HEK293 (cell line): ENCODE results near the gene GRK5.

Experiments used
- CTCF ChIA-PET: fragments of 350-600 bp; formaldehyde crosslinking; extraction: SDS; loops from one replicate; lab custom pipeline; 2021; ENCODE audit warnings: antibody characterized with exemption; lab: Yijun Ruan, JAX
- POLR2A ChIA-PET: fragments of 300-600 bp; formaldehyde crosslinking; extraction: SDS; loops from one replicate; lab custom pipeline; 2020; ENCODE audit warnings: antibody characterized with exemption, inconsistent platforms; lab: Yijun Ruan, JAX
- H3K27ac ChIP-seq: fragments of 200-500 bp; sonication (Bioruptor generic); 2 replicates; pipeline ENCODE4 v1.5.1; 2014; ENCODE audit warnings: low read depth, low read length, control low read depth, inconsistent platforms; ENCODE audit errors: extremely low read depth
- H3K36me3 ChIP-seq, 2 experiments: fragments of 200-500 bp in 1 of 2; sonication (Bioruptor generic) in 1 of 2; 1 replicate in 1 of 2; 2 replicates in 1 of 2; pipeline ENCODE4 v1.5.1; 2014 to 2017; ENCODE audit warnings: inconsistent platforms in 2 of 2, low read length in 2 of 2; ENCODE audit not compliant: control insufficient read depth in 2 of 2, insufficient read depth in 1 of 2
- H3K4me1 ChIP-seq: fragments of 200-500 bp; sonication (Bioruptor generic); 2 replicates; pipeline ENCODE4 v1.5.1; 2014; ENCODE audit warnings: mild to moderate bottlenecking, low read length, inconsistent platforms; ENCODE audit not compliant: control insufficient read depth, insufficient read depth
- H3K4me3 ChIP-seq: 2 replicates; pipeline ENCODE4 v1.5.1; 2011; ENCODE audit warnings: low read depth, mild to moderate bottlenecking, control low read depth, low read length, moderate library complexity
- H3K9me3 ChIP-seq: fragments of 200-500 bp; sonication (Bioruptor generic); 2 replicates; pipeline ENCODE4 v1.5.1; 2014; ENCODE audit warnings: low read depth, low read length, inconsistent platforms; ENCODE audit not compliant: control insufficient read depth, insufficient read depth
- FEZF1 ChIP-seq: fragments of 450-650 bp; formaldehyde crosslinking; IDR thresholded peaks from 2 replicates; pipeline ENCODE4 v1.5.1; 2016; ENCODE audit warnings: missing biosample characterization, missing genetic modification characterization
- KLF16 ChIP-seq: fragments of 450-650 bp; formaldehyde crosslinking; IDR thresholded peaks from 2 replicates; pipeline ENCODE4 v1.5.1; 2017; ENCODE audit warnings: missing biosample characterization, missing genetic modification characterization
- REPIN1 ChIP-seq: fragments of 450-650 bp; formaldehyde crosslinking; IDR thresholded peaks from 2 replicates; pipeline ENCODE4 v1.5.1; 2017; ENCODE audit warnings: missing biosample characterization, missing genetic modification characterization, low read depth
- ZBTB17 ChIP-seq: fragments of 450-650 bp; formaldehyde crosslinking; IDR thresholded peaks from 2 replicates; pipeline ENCODE4 v1.5.1; 2016; ENCODE audit warnings: missing biosample characterization, missing genetic modification characterization
- ZFP41 ChIP-seq: fragments of 450-650 bp; formaldehyde crosslinking; IDR thresholded peaks from 2 replicates; pipeline ENCODE4 v1.5.1; 2016; ENCODE audit warnings: missing biosample characterization, missing genetic modification characterization, borderline replicate concordance
- ZNF114 ChIP-seq: fragments of 450-650 bp; formaldehyde crosslinking; IDR thresholded peaks from 2 replicates; pipeline ENCODE4 v1.5.0; 2017; ENCODE audit warnings: missing biosample characterization, missing genetic modification characterization
- ZNF24 ChIP-seq: fragments of 450-650 bp; formaldehyde crosslinking; IDR thresholded peaks from 2 replicates; pipeline ENCODE4 v1.5.1; 2016; ENCODE audit warnings: missing biosample characterization, missing genetic modification characterization
- ZNF302 ChIP-seq: fragments of 450-650 bp; formaldehyde crosslinking; IDR thresholded peaks from 2 replicates; pipeline ENCODE4 v1.5.1; 2016; ENCODE audit warnings: missing biosample characterization, missing genetic modification characterization, low read depth
- ZNF324 ChIP-seq: fragments of 450-650 bp; formaldehyde crosslinking; IDR thresholded peaks from 2 replicates; pipeline ENCODE4 v1.5.1; 2016; ENCODE audit warnings: missing biosample characterization, missing genetic modification characterization
- ZNF394 ChIP-seq: fragments of 450-650 bp; formaldehyde crosslinking; IDR thresholded peaks from 2 replicates; pipeline ENCODE4 v1.5.1; 2016; ENCODE audit warnings: missing biosample characterization, missing genetic modification characterization, mild to moderate bottlenecking, moderate library complexity, borderline replicate concordance
- ZNF529 ChIP-seq: fragments of 450-650 bp; formaldehyde crosslinking; IDR thresholded peaks from 2 replicates; pipeline ENCODE4 v1.5.1; 2017; ENCODE audit warnings: missing genetic modification characterization, missing biosample characterization; ENCODE audit not compliant: insufficient replicate concordance
- ZNF558 ChIP-seq: fragments of 450-650 bp; formaldehyde crosslinking; IDR thresholded peaks from 2 replicates; pipeline ENCODE4 v1.5.1; 2016; ENCODE audit warnings: missing biosample characterization, missing genetic modification characterization
- ZNF561 ChIP-seq: fragments of 450-650 bp; IDR thresholded peaks from 2 replicates; pipeline ENCODE4 v1.5.1; 2018; ENCODE audit warnings: missing biosample characterization, missing genetic modification characterization, borderline replicate concordance
- ZNF571 ChIP-seq: fragments of 450-650 bp; formaldehyde crosslinking; IDR thresholded peaks from 2 replicates; pipeline ENCODE4 v1.5.0; 2017; ENCODE audit warnings: missing biosample characterization, missing genetic modification characterization
- ZNF600 ChIP-seq: fragments of 450-650 bp; formaldehyde crosslinking; IDR thresholded peaks from 2 replicates; pipeline ENCODE4 v1.5.1; 2016; ENCODE audit warnings: missing biosample characterization, missing genetic modification characterization
- ZNF654 ChIP-seq: fragments of 450-650 bp; formaldehyde crosslinking; IDR thresholded peaks from 2 replicates; pipeline ENCODE4 v1.5.1; 2016; ENCODE audit warnings: low read depth, missing biosample characterization, missing genetic modification characterization
- ZNF660 ChIP-seq: fragments of 450-650 bp; IDR thresholded peaks from 2 replicates; pipeline ENCODE4 v1.5.1; 2018; ENCODE audit warnings: missing biosample characterization, mild to moderate bottlenecking, missing genetic modification characterization
- ZNF785 ChIP-seq: fragments of 450-650 bp; formaldehyde crosslinking; IDR thresholded peaks from 2 replicates; pipeline ENCODE4 v1.5.1; 2016; ENCODE audit warnings: missing biosample characterization, missing genetic modification characterization
- ZSCAN30 ChIP-seq: fragments of 450-650 bp; IDR thresholded peaks from 2 replicates; pipeline ENCODE4 v1.5.1; 2018; ENCODE audit warnings: missing biosample characterization, mild to moderate bottlenecking, missing genetic modification characterization, moderate library complexity
- TF ChIP-seq, protein P1 (sequence below): fragments of 450-650 bp; formaldehyde crosslinking; conservative IDR thresholded peaks from 2 replicates; pipeline ENCODE4 v1.5.1; 2016; ENCODE audit warnings: low read depth, missing biosample characterization, missing genetic modification characterization
- TF ChIP-seq, protein P2 (sequence below): fragments of 450-650 bp; formaldehyde crosslinking; IDR thresholded peaks from 2 replicates; pipeline ENCODE4 v1.5.1; 2017; ENCODE audit warnings: missing biosample characterization, mild to moderate bottlenecking, missing genetic modification characterization, moderate library complexity
- TF ChIP-seq, protein P3 (sequence below): fragments of 450-650 bp; IDR thresholded peaks from 2 replicates; pipeline ENCODE4 v1.5.1; 2018; ENCODE audit warnings: missing biosample characterization, missing genetic modification characterization
- TF ChIP-seq, protein P4 (sequence below): fragments of 450-650 bp; formaldehyde crosslinking; conservative IDR thresholded peaks from 2 replicates; pipeline ENCODE4 v1.5.1; 2016; ENCODE audit warnings: low read depth, missing biosample characterization, missing genetic modification characterization

GRK5 gene

DNA sequence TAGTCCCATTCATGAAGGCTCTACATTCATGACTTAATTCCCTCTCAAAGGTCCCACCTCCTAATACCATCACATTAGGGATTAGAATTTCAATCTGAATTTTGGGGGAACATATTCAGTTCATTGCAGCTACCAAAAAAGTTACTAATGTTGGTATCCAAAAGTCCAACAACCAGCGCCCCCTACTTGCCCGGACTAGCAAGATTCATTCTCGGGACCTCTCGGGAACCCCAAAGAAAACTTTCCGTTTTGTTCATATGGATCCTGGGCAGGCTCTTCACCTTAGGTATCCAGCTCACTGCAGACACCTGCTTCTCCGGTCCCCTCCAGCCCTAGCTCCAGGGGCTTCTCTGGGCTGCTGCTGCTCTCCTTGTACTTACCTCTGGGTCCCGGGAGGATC is 8.9 kb upstream of the GRK5 start:
- Histone ChIP-seq H3K36me3 (no peaks in the 10 kb centered on the region), H3K9me3 (no peaks in the 10 kb centered on the region), H3K27ac (no peak overlapping the region), H3K4me1 (no peaks in the 10 kb centered on the region), H3K4me3 (no peak overlapping the region)
- POLR2A ChIA-PET = no interaction called here
- TF ChIP-seq ZNF654 (tag by site-specific recombination) (0 out of 2 replicates have a peak, but pooled peaks have one; percentile 18), ZNF114 (tag by site-specific recombination) (no peak), ZFP41 (no peak), KLF16 (tag by site-specific recombination) (no peak), ZNF558 (tag by site-specific recombination) (no peak), ZNF24 (tag by site-specific recombination) (no peak), REPIN1 (no peak)
- TF ChIP-seq, protein P1, sequence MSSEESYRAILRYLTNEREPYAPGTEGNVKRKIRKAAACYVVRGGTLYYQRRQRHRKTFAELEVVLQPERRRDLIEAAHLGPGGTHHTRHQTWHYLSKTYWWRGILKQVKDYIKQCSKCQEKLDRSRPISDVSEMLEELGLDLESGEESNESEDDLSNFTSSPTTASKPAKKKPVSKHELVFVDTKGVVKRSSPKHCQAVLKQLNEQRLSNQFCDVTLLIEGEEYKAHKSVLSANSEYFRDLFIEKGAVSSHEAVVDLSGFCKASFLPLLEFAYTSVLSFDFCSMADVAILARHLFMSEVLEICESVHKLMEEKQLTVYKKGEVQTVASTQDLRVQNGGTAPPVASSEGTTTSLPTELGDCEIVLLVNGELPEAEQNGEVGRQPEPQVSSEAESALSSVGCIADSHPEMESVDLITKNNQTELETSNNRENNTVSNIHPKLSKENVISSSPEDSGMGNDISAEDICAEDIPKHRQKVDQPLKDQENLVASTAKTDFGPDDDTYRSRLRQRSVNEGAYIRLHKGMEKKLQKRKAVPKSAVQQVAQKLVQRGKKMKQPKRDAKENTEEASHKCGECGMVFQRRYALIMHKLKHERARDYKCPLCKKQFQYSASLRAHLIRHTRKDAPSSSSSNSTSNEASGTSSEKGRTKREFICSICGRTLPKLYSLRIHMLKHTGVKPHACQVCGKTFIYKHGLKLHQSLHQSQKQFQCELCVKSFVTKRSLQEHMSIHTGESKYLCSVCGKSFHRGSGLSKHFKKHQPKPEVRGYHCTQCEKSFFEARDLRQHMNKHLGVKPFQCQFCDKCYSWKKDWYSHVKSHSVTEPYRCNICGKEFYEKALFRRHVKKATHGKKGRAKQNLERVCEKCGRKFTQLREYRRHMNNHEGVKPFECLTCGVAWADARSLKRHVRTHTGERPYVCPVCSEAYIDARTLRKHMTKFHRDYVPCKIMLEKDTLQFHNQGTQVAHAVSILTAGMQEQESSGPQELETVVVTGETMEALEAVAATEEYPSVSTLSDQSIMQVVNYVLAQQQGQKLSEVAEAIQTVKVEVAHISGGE (tag by site-specific recombination) = no peak
- CTCF ChIA-PET = interaction anchor here (0.9 to 3.8 kb wide), 31 partner anchors 8 to 527 kb away, joined by 3 to 64 read pairs (median 5); partner anchors contain the start of gene INPP5F

DNA sequence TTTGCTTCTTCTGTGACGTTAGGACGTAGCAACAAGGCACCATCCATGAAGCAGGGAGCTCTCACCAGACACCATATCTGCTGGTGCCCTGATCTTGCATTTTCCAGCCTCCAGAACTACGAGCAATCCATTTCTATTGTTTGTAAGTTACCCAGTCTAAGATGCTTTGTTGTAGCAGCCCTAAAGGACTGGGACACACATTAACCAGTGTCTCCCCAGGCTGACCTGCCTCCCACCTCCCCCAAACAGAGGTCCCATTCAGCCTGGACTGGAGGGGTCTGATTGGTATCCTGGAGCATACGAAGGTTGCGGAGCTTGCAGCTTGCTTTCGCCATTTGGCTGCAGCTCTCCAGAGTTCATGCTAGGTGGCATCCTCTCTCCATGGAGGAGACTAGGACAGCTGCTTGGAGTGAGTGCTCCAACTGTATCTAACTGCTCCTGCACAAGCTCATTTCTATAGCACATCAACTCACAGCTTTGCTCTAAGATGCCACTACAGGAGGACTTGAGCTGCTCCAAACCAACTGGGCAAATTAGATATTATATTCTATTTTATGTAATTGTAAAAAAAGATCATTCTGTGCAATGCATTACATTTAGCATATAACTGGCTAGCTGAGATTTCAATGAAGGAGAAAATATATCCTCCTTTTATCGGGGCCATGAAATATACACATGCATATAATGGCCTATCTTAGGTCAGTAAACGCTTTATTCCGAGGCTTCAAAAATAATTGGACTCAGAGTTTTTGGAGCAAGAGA is 8.0 kb upstream of the GRK5 start:
- no peaks in the 10 kb centered on the region for H3K36me3 ChIP-seq
- no peaks in the 10 kb centered on the region for H3K9me3 ChIP-seq
- POLR2A ChIA-PET = interaction anchor here (0.6 to 1.2 kb wide), 3 partner anchors 10 to 290 kb away, joined by 3 to 8 read pairs (median 5); no protein-coding TSS in a partner anchor
- CTCF ChIA-PET = interaction anchor here (0.6 to 3.8 kb wide), 38 partner anchors 7 to 631 kb away, joined by 3 to 64 read pairs (median 5); partner anchors contain the start of gene INPP5F
- H3K27ac ChIP-seq = no peak overlapping the region
- no peak overlapping the region for H3K4me3 ChIP-seq
- H3K4me1 ChIP-seq = no peaks in the 10 kb centered on the region
- TF ChIP-seq ZNF600 (0 out of 2 replicates have a peak, but pooled peaks have one; percentile 16), ZNF529 (tag by site-specific recombination) (no peak), ZNF660 (tag by site-specific recombination) (no peak), ZNF302 (tag by site-specific recombination) (no peak), ZNF324 (tag by site-specific recombination) (no peak), ZNF394 (tag by site-specific recombination) (no peak), ZBTB17 (peak; percentile 64), ZSCAN30 (tag by site-specific recombination) (0 out of 2 replicates have a peak, but pooled peaks have one; percentile 19), ZNF785 (tag by site-specific recombination) (no peak), ZNF654 (tag by site-specific recombination) (peak; percentile 85), ZNF571 (no peak), FEZF1 (tag by site-specific recombination) (no peak), ZNF561 (tag by site-specific recombination) (peak; percentile 37; the same call in 1 of the 2 replicates)
- TF ChIP-seq, protein P2, sequence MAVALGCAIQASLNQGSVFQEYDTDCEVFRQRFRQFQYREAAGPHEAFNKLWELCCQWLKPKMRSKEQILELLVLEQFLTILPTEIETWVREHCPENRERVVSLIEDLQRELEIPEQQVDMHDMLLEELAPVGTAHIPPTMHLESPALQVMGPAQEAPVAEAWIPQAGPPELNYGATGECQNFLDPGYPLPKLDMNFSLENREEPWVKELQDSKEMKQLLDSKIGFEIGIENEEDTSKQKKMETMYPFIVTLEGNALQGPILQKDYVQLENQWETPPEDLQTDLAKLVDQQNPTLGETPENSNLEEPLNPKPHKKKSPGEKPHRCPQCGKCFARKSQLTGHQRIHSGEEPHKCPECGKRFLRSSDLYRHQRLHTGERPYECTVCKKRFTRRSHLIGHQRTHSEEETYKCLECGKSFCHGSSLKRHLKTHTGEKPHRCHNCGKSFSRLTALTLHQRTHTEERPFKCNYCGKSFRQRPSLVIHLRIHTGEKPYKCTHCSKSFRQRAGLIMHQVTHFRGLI (tag by site-specific recombination) = no peak
- TF ChIP-seq, protein P3, sequence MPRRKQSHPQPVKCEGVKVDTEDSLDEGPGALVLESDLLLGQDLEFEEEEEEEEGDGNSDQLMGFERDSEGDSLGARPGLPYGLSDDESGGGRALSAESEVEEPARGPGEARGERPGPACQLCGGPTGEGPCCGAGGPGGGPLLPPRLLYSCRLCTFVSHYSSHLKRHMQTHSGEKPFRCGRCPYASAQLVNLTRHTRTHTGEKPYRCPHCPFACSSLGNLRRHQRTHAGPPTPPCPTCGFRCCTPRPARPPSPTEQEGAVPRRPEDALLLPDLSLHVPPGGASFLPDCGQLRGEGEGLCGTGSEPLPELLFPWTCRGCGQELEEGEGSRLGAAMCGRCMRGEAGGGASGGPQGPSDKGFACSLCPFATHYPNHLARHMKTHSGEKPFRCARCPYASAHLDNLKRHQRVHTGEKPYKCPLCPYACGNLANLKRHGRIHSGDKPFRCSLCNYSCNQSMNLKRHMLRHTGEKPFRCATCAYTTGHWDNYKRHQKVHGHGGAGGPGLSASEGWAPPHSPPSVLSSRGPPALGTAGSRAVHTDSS (tag by site-specific recombination) = no peak
- TF ChIP-seq, protein P4, sequence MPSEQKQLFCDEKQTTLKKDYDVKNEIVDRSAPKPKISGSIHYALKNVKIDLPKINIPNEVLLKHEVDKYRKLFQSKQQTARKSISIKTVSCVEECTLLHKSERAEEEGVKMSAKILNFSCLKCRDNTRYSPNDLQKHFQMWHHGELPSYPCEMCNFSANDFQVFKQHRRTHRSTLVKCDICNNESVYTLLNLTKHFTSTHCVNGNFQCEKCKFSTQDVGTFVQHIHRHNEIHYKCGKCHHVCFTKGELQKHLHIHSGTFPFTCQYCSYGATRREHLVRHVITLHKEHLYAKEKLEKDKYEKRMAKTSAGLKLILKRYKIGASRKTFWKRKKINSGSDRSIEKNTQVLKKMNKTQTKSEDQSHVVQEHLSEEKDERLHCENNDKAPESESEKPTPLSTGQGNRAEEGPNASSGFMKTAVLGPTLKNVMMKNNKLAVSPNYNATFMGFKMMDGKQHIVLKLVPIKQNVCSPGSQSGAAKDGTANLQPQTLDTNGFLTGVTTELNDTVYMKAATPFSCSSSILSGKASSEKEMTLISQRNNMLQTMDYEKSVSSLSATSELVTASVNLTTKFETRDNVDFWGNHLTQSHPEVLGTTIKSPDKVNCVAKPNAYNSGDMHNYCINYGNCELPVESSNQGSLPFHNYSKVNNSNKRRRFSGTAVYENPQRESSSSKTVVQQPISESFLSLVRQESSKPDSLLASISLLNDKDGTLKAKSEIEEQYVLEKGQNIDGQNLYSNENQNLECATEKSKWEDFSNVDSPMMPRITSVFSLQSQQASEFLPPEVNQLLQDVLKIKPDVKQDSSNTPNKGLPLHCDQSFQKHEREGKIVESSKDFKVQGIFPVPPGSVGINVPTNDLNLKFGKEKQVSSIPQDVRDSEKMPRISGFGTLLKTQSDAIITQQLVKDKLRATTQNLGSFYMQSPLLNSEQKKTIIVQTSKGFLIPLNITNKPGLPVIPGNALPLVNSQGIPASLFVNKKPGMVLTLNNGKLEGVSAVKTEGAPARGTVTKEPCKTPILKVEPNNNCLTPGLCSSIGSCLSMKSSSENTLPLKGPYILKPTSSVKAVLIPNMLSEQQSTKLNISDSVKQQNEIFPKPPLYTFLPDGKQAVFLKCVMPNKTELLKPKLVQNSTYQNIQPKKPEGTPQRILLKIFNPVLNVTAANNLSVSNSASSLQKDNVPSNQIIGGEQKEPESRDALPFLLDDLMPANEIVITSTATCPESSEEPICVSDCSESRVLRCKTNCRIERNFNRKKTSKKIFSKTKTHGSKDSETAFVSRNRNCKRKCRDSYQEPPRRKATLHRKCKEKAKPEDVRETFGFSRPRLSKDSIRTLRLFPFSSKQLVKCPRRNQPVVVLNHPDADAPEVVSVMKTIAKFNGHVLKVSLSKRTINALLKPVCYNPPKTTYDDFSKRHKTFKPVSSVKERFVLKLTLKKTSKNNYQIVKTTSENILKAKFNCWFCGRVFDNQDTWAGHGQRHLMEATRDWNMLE (tag by site-specific recombination) = no peak
